Right kidney (tissue), 1 donor: ENCODE measurements around the gene MRC2.
"Not testable (repeated sequence)": the region's sequence is repeated elsewhere in the genome, so short reads cannot be mapped to it uniquely, and the experiment has no call there.

Source experiments
- DNase-seq: peaks from one replicate; pipeline ENCODE4 v3.0.0-alpha.2; 2016

MRC2 gene

DNA sequence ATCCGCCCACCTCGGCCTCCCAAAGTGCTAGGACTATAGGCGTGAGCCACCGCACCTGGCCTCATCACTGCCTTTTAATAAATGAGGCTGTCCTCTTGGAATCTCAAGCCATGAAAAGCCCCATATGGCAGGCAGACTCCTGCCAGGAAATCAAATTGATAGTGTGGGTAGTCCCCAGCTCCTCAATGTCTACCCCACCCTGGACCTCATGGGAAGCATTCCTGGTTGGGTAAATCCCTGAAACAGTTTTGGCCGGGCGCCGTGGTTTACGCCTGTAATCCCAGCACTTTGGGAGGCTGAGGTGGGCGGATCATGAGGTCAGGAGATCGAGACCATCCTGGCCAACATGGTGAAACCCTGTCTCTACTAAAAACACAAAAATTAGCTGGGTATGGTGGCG is 71.0 kb downstream of the MRC2 start:
- DNase-seq = not testable (repeated sequence)

- no peak for DNase-seq
Measured at GRCh38 chr17:62700964-62701705, 73.7 kb downstream of the MRC2 start.

- DNase-seq = no peak
Measured at GRCh38 chr17:62701706-62702085, 74.2 kb downstream of the MRC2 start.

GRCh38 chr17:62702746-62703260 is 75.3 kb downstream of the MRC2 start:
- DNase-seq = no peak

DNA sequence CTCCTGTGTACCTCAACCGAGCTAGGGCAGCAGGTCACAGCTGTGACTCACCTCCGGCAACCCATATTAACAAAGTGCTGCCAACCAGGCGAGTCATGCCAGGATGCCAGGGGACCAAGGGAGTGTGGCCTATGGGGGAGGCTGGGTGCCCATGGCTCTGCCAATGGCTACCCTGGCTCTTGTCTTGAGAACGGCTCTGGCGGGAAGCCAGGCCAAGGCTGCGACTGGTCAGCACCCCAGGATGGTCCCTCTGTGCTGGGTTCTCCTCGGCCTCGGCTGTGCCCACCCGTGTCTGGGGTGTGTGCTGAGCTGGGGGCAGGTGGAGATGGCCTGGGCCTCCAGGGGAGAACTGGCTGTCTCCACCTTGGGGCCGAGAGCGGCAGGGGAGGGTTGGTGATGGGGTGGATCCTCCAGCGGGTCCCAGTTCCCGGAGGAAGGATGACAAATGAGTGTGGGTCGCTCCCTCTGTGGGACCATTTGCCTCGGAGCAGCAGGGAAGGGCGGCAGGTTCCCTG is 75.8 kb downstream of the MRC2 start:
- DNase-seq = no peak

DNA sequence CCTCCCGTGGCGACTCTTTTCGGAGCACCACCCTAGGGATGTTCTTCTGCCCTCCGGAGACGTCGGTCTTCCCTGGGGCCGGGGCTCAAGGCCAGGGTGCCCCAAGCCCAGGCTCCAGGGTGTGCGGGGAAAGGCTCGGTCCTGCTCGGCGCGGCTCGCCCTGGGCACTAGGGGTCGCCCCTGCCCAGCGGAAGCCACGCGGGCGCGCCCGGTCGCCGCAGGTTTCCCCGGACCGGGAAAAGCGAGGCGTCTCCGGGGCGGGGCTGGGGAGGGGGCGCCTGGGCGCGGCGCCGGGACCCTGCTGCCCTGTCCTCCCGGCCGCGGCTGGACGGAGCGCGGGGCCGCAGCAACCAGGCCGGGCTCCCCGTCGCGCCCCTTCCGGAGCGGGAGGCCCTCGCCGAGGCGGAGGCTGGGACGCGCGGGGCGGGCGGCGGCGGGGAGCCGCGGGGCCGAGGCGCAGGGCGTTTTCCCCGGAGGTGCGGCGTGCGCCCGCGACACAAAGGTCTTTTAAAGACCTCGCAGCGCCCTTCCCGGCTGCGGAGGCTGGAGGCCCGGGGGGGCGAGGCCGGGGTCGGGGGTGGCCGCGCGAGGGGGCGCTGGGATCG is 76.4 kb downstream of the MRC2 start:
- DNase-seq = peak; percentile 79

DNA sequence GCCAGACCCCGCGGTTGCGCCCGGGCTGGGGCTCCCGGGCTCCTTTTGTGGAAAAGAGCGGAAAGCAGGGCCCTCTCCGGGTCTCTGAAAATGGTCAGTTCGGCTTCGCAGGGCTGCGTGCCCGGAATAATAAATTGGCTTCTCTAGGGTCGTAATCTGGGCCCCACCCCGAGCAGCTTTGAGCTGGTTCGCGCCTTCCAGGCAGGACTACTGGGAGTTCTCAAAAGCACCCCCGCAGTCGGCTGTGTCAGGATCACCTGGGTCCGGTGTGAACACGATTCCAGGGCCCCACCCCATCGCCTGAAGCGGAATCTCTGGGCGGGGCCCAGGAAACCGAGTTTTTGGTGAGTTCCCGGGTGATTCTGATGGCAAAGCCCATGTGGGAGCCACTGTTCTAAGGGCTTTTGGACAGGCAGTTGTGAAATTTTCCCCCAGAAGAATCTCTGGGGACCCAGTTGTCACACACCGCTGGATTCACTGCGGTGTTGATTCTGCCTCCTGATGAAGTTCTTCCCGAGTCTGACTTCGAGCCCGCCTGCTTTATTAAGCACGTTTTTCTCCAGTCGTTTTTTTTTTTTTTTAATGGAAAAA is 77.0 kb downstream of the MRC2 start:
- peak; percentile 74 for DNase-seq

DNA sequence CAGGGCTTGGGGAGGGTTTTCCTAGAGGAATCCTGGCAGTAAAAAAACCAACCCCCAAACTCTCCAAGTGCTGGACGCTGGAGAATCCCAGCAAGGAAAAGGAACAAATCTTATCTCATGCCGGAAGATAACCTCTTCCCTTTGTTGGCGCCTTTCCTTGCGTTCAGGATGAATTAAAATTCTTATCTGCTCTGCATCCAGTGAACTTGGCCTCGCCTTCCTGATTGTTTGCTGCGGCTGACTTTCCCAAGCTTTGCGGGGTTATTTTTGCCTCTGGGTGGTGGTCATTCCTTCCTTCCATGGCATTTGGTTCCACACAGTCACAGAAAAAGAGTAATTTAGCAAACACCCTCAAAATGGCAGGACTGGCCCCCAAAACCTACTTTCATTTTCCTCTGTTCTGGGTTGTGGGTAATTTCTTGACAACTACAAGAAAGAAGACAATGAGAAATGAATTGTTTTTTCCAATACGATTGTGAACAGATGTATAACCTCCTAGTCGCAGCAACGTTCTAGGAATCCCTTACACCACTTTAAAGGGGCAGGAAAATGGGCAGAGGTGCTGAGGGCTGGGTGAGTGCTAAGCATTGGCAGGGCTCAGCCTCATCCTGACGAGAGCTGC is 77.8 kb downstream of the MRC2 start:
- DNase-seq = no peak

DNA sequence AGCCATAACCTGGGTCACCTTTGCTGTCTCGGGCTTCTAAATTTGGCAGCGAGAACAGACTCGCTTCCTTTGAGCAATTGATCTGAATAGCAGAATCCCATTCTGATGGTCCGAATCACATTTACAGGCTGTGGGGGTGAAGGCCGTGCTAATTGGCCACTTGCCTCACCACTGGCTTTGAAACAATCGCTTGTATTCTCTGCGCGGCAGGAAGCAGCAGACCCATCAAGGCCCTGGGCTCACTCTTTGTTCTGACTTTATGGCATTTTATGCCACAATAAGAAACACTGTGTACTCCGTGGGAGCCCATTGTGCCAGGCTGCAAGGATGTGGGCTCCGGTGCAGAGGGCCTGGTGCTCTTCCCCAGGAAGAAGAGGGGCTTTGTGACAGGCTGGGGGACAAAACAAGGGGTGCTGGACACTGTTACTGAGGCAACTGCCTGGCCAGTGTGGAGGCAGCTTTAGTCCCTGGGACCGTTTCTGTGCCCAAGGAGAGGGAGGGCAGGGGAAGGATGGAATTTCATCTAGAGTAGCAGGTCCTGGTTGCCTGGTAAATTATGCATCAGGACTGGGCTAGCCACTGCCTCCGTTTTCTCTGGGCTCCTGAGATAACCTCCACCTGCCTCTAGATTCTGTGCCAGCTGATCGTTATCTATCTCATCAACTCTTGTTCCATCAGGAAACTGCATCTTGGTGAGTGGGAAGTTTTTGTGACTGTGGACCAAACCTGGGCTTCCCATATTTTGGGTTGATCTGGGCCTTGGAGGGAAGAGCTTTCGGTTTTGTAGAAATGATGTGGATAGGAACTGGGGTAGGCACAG is 78.5 kb downstream of the MRC2 start:
- DNase-seq = no peak

GRCh38 chr17:62706598-62707424 is 79.3 kb downstream of the MRC2 start:
- DNase-seq = no peak

DNA sequence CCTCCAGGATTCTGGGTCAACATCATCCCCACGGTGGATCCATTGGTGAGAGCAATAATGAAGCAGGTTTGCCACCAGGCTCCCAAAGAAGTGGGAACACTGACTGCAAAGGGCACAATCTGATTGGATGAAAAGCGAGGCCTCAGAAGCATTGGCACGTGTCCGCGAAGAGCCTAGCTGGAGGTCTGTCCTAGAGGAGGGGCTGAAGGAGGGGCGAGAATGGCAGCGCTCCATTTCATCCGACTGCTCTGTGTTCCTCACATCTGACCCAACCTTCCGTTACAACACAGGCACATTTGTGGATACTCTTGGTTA is 79.9 kb downstream of the MRC2 start:
- no peak for DNase-seq

- no peak for DNase-seq
Measured at GRCh38 chr17:62708587-62708986, 81.1 kb downstream of the MRC2 start.

GRCh38 chr17:62712171-62712581 is 84.7 kb downstream of the MRC2 start:
- no peak for DNase-seq

- DNase-seq = no peak
Measured at GRCh38 chr17:62713086-62713881, 85.8 kb downstream of the MRC2 start.

- DNase-seq = no peak
Measured at GRCh38 chr17:62714016-62714777, 86.7 kb downstream of the MRC2 start.

- no peak for DNase-seq
Measured at GRCh38 chr17:62715882-62716390, 88.5 kb downstream of the MRC2 start.

DNA sequence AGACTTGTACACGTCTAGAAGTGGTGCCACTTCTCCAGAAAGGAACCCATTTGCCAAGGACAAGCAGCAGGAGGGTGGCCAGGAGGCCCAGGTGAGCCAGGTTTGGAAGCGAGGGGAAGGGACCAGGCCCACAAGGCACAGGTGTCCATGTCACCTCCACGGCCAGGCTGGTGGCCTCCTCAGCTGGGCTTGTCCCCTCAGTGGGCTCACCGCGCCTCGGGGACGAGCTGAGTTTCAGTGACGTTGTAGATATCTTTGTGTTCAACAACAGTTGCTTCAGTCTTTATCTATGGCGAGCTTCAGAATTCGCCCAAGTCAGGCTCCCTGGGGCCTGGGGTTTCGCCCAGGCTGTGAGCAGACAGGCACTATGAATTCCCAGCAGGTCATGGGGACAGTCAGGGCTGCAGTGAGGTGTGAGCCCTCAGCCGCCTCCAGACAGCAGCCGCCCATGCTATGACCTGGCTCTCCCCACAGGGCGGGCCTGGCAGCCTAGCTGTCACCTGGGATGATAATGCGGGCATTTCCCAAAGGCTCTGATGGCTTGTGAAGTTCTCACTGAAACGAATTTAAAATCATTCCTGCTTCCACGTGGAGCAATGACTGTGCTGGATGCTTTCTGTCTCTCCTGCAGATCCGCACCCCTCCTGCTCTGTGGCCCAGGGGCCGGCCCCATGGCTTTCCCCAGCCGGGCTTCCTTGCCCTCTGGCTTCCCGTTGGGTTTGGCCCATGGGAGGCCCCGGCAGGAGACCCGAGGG is 89.5 kb downstream of the MRC2 start:
- DNase-seq = no peak

DNA sequence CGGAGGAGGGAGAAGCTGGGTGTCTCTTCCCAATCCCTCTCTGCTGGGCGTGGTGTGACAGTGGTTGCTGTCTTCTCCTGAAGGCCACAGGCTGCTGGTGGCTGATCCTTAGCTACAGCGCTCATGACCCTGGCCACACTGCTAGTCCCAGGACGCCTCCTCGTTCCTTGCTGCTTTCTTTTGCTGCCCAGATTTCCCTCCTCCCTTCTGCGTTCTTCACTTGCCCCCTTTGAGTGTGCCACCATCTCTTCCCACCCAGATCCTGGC is 90.1 kb downstream of the MRC2 start:
- DNase-seq = no peak

DNA sequence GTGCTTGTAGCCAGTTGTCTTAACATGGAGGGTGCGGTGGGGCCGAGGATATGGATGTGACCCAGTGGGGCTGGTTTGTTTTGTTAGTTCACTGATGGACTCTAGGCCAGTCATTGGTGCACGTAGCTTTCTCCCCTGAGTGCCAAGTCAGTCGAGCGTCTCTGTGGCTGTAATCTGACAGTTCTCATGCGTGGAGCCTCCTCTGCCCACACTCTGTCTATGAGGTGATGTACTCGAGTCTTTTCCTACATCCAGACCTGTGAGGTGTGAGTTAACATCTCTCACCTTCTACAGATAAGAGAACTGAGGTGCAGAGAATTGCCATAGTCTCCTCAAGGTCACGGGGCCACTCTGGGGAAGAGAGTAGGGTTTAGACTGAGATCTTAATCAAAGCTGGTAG is 90.4 kb downstream of the MRC2 start:
- no peak for DNase-seq
